C4-2B (cell line): ENCODE measurements around the gene PLEKHA4.
"Not testable (repeated sequence)": the region's sequence is repeated elsewhere in the genome, so short reads cannot be mapped to it uniquely, and the experiment has no call there.

ENCODE experiments used
- H3K27ac ChIP-seq: fragments of 450-650 bp; 2 replicates; pipeline ENCODE4 v1.5.1; 2017
- CTCF ChIP-seq: fragments of 450-650 bp; conservative IDR thresholded peaks from 2 replicates; pipeline ENCODE4 v1.5.1; 2017; ENCODE audit warnings: mild to moderate bottlenecking
- ZFX ChIP-seq: fragments of 450-650 bp; IDR thresholded peaks from 2 replicates; pipeline ENCODE4 v1.6.1; 2017

Gene PLEKHA4

GRCh38 chr19:48896191-48896720 lies 27.8 kb upstream of the PLEKHA4 start:
- TF ChIP-seq ZFX = no peak
- TF ChIP-seq CTCF = no peak
- H3K27ac ChIP-seq = no peak overlapping the region

GRCh38 chr19:48895226-48895625 lies 26.8 kb upstream of the PLEKHA4 start:
- no peak overlapping the region for H3K27ac ChIP-seq
- no peak for TF ChIP-seq CTCF
- TF ChIP-seq ZFX = no peak

- TF ChIP-seq ZFX (no peak), CTCF (no peak)
- H3K27ac ChIP-seq = no peak overlapping the region
Measured at GRCh38 chr19:48890551-48890950, 22.1 kb upstream of the PLEKHA4 start.

GRCh38 chr19:48889496-48889895 lies 21.1 kb upstream of the PLEKHA4 start:
- not testable (repeated sequence) for H3K27ac ChIP-seq

GRCh38 chr19:48887861-48888612 lies 19.6 kb upstream of the PLEKHA4 start:
- no peak for TF ChIP-seq CTCF
- TF ChIP-seq ZFX = no peak
- no peak overlapping the region for H3K27ac ChIP-seq

GRCh38 chr19:48883726-48884125 lies 15.3 kb upstream of the PLEKHA4 start:
- H3K27ac ChIP-seq = no peak overlapping the region
- no peak for TF ChIP-seq ZFX
- no peak for TF ChIP-seq CTCF

GRCh38 chr19:48881741-48882657 lies 13.6 kb upstream of the PLEKHA4 start:
- TF ChIP-seq CTCF (no peak), ZFX (no peak)

GRCh38 chr19:48879696-48880095 lies 11.3 kb upstream of the PLEKHA4 start:
- not testable (repeated sequence) for H3K27ac ChIP-seq

More at GRCh38 chr19:48881741-48882657, 13.6 kb upstream of the PLEKHA4 start:
- no peak overlapping the region for H3K27ac ChIP-seq
